ENCODE results near the gene SERPINH1. TPM values are rescaled to one million over a fixed set of nuclear protein-coding genes. Genes with fewer than 3 reads are reported as not detected.
A peak's percentile ranks its signal among the peaks of the same experiment; 100 is the strongest.

SERPINH1 gene
- total RNA-seq, 1 donor from 2014 or later: 152 TPM

DNA sequence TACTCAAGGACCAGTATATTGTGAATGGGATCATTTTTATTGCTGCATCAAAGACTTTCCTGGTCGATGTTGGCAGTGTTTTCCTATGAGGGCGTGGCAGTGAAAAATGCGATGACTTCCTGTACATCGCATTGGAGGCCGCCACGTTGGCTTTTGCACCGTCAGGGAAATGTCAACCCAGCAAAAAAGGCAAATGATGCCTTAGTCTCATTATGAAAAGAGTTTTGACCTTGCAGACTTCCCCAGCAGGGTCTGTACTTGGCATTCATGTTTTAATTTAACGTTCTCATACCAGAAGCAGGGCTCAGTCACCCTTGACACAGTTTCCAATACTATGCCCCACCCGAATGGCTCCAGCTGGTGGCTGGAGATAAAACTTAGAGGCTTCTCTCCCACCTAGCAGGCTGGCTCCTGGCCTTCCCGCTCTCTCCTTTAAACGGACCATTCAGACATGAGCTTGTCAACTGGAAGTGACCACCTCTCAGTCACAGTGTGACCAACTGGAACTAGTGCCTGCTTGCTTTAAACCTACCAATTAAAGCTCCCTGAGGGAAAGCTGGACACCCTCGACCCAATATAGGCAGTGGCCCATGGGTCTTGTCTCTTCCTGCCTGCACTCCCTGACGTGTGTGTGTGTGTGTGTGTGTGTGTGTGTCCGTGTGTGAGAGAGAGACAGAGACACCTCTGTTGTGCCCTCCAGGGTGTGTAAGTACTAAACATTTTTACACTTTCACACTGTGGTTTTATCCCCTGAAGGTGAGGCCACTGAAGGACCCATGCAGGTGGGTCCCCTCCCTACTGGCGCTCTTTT lies 27.6 kb upstream of the SERPINH1 start:
- TF ChIP-seq, protein P1, sequence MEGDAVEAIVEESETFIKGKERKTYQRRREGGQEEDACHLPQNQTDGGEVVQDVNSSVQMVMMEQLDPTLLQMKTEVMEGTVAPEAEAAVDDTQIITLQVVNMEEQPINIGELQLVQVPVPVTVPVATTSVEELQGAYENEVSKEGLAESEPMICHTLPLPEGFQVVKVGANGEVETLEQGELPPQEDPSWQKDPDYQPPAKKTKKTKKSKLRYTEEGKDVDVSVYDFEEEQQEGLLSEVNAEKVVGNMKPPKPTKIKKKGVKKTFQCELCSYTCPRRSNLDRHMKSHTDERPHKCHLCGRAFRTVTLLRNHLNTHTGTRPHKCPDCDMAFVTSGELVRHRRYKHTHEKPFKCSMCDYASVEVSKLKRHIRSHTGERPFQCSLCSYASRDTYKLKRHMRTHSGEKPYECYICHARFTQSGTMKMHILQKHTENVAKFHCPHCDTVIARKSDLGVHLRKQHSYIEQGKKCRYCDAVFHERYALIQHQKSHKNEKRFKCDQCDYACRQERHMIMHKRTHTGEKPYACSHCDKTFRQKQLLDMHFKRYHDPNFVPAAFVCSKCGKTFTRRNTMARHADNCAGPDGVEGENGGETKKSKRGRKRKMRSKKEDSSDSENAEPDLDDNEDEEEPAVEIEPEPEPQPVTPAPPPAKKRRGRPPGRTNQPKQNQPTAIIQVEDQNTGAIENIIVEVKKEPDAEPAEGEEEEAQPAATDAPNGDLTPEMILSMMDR (IDR thresholded peaks at IDR 0.05): no peak
- intact Hi-C loops (cut with DNase I): loop anchor here (2.0 kb wide), 1 partner anchor 90 kb away; no protein-coding TSS in a partner anchor
- H3K27ac ChIP-seq: no peak overlapping the region
- no peaks in the 10 kb centered on the region for H3K36me3 ChIP-seq
- ATAC-seq (no peak), DNase-seq (no peak)
- H3K4me3 ChIP-seq: no peak overlapping the region
- H3K4me1 ChIP-seq: peaks cover 7% of the 10 kb centered on the region
- H3K27me3 ChIP-seq: no peaks in the 10 kb centered on the region
- no peaks in the 10 kb centered on the region for H3K9me3 ChIP-seq

- TF ChIP-seq, protein P1 (IDR thresholded peaks at IDR 0.05): no peak
- DNase-seq: no peak
- Histone ChIP-seq H3K4me1 (peaks cover 7% of the 10 kb centered on the region), H3K36me3 (no peaks in the 10 kb centered on the region), H3K9me3 (no peaks in the 10 kb centered on the region), H3K27ac (no peak overlapping the region), H3K4me3 (no peak overlapping the region), H3K27me3 (no peaks in the 10 kb centered on the region)
- no peak for ATAC-seq
- intact Hi-C loops (cut with DNase I): loop anchor here (2.0 kb wide), 1 partner anchor 90 kb away; no protein-coding TSS in a partner anchor
Measured at GRCh38 chr11:75535071-75535470, 27.0 kb upstream of the SERPINH1 start.

GRCh38 chr11:75536786-75537641 lies 25.0 kb upstream of the SERPINH1 start:
- no peak overlapping the region for H3K27ac ChIP-seq
- TF ChIP-seq, protein P1 (IDR thresholded peaks at IDR 0.05): no peak
- ATAC-seq (peak; percentile 67), DNase-seq (no peak)
- H3K36me3 ChIP-seq: no peaks in the 10 kb centered on the region
- no peaks in the 10 kb centered on the region for H3K9me3 ChIP-seq
- intact Hi-C loops (cut with DNase I): no loop called here
- H3K4me1 ChIP-seq: peaks cover 7% of the 10 kb centered on the region
- no peaks in the 10 kb centered on the region for H3K27me3 ChIP-seq
- no peak overlapping the region for H3K4me3 ChIP-seq

DNA sequence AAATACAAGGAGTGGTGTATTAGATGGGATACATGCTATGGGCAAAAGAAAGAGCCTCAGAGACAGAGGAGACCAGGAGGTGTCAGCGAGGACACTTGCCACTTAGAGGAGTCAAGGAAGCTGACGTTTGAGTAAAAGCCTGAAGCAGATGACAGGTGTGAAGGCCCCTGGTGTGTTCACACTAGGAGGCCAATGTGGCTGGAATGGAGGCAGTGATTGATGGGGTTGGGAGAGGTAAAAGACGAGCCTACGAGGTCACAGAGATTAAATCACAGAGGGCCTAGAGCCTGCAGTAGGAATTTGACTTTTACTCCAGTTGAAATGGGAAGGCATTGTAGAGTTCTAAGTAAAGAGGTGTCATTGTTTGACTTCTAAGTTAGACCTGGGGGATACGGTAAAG lies 24.3 kb upstream of the SERPINH1 start:
- Histone ChIP-seq H3K27ac (no peak overlapping the region), H3K27me3 (no peaks in the 10 kb centered on the region), H3K9me3 (no peaks in the 10 kb centered on the region), H3K4me1 (peaks cover 3% of the 10 kb centered on the region), H3K4me3 (no peak overlapping the region), H3K36me3 (no peaks in the 10 kb centered on the region)
- intact Hi-C loops (cut with DNase I): no loop called here
- TF ChIP-seq, protein P1 (IDR thresholded peaks at IDR 0.05): no peak
- DNase-seq (no peak), ATAC-seq (no peak)

DNA sequence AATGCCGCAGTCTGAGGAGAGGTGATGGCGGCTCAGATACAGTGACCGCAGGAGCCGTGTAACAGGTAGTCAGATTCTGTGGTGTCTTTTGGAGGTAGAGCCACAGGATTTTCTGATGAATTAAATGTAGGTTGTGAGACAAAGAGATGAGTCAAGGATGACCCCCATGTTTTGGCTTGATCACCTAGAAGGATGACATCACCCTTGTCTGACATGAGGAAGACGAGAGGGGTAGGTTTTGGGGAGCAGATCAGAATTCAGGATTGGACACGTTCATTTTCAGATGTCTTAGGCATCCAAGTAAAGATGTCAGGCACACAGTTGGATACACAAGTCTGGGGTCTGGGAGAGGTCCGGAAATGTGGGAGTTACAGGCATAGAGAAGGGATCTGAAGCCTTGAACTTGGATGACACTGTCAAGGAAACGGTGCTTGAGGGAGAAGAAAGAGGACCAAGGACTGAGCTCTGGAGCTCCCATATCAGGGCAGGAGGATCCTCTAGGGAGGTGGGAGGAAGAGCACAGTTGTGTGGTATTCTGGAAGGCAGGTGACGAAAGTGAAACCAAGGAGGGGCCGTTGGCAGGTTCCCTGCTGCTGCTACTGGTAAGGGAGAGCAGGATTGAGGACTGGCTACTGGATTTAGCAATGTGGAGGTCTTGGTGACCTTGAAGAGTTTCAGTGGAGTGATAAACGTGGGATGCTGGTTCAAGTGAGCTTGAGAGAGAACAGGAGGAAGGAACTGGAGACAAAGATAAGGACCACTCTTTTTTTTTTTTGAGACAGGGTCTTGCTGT lies 23.7 kb upstream of the SERPINH1 start:
- no peak for DNase-seq
- Histone ChIP-seq H3K4me3 (no peak overlapping the region), H3K27me3 (no peaks in the 10 kb centered on the region), H3K27ac (no peak overlapping the region), H3K36me3 (no peaks in the 10 kb centered on the region), H3K4me1 (peaks cover 3% of the 10 kb centered on the region), H3K9me3 (no peaks in the 10 kb centered on the region)
- TF ChIP-seq, protein P1 (IDR thresholded peaks at IDR 0.05): no peak
- no peak for ATAC-seq
- intact Hi-C loops (cut with DNase I): no loop called here

All from upper lobe of right lung (tissue), 1 donor.